Astrocyte (in vitro differentiated cells and primary cell): Measurements from ENCODE around the gene ZCCHC24. TPM values are rescaled to one million over a fixed set of nuclear protein-coding genes. Genes with fewer than 3 reads are reported as not detected.

Experiments used
- DNase-seq: peaks from one replicate; pipeline ENCODE4 v3.0.0-alpha.2; 2010; ENCODE audit warnings: low read depth
- FAIRE-seq: peaks from 2 replicates; lab custom pipeline; 2011; peaks lifted over from hg19 to GRCh38; lab: Jason Lieb, UNC
- H2AFZ ChIP-seq: 2 replicates; pipeline ENCODE4 v1.6.0; 2012; ENCODE audit warnings: low read depth, low read length, inconsistent platforms
- H3K27ac ChIP-seq: 2 replicates; pipeline ENCODE4 v1.5.1; 2011; ENCODE audit warnings: low read depth, low read length, inconsistent platforms
- H3K27me3 ChIP-seq: 2 replicates; pipeline ENCODE4 v1.6.0; 2011; ENCODE audit warnings: low read length, inconsistent platforms; ENCODE audit not compliant: insufficient read depth
- H3K36me3 ChIP-seq: 2 replicates; pipeline ENCODE4 v1.5.1; 2011; ENCODE audit warnings: low read length, inconsistent platforms; ENCODE audit not compliant: insufficient read depth
- H3K4me1 ChIP-seq: 2 replicates; pipeline ENCODE4 v1.5.1; 2011; ENCODE audit warnings: low read length, inconsistent platforms; ENCODE audit not compliant: insufficient read depth
- H3K4me2 ChIP-seq: 2 replicates; pipeline ENCODE4 v1.6.0; 2012; ENCODE audit warnings: low read length, inconsistent platforms
- H3K4me3 ChIP-seq: 2 replicates; pipeline ENCODE4 v1.5.1; 2011; ENCODE audit warnings: low read depth, mild to moderate bottlenecking, low read length, inconsistent platforms; ENCODE audit not compliant: insufficient read depth
- H3K79me2 ChIP-seq: 2 replicates; pipeline ENCODE4 v1.6.0; 2012; ENCODE audit warnings: mild to moderate bottlenecking, low read length, inconsistent platforms; ENCODE audit not compliant: insufficient read depth
- H3K9ac ChIP-seq: 2 replicates; pipeline ENCODE4 v1.6.0; 2012; ENCODE audit warnings: mild to moderate bottlenecking, low read length, inconsistent platforms
- H3K9me3 ChIP-seq: 2 replicates; pipeline ENCODE4 v1.5.1; 2012; ENCODE audit warnings: low read depth, mild to moderate bottlenecking, low read length, inconsistent platforms; ENCODE audit not compliant: insufficient read depth
- H4K20me1 ChIP-seq: 2 replicates; pipeline ENCODE4 v1.6.0; 2012; ENCODE audit warnings: low read length, inconsistent platforms; ENCODE audit not compliant: insufficient read depth
- H3K27ac Mint-ChIP-seq: one replicate; pipeline ENCODE4 v1.8.0; 2021; ENCODE audit warnings: mild to moderate bottlenecking, mixed read lengths; ENCODE audit not compliant: unreplicated experiment
- H3K27me3 Mint-ChIP-seq: one replicate; pipeline ENCODE4 v1.8.0; 2021; ENCODE audit warnings: low read depth, mixed read lengths; ENCODE audit not compliant: unreplicated experiment
- H3K36me3 Mint-ChIP-seq: one replicate; pipeline ENCODE4 v1.8.0; 2021; ENCODE audit warnings: low read depth, mixed read lengths; ENCODE audit not compliant: unreplicated experiment
- H3K4me1 Mint-ChIP-seq: one replicate; pipeline ENCODE4 v1.8.0; 2021; ENCODE audit warnings: low read depth, mixed read lengths; ENCODE audit not compliant: unreplicated experiment
- H3K4me3 Mint-ChIP-seq: one replicate; pipeline ENCODE4 v1.8.0; 2021; ENCODE audit warnings: mild to moderate bottlenecking, moderate library complexity, mixed read lengths; ENCODE audit not compliant: unreplicated experiment
- H3K9me3 Mint-ChIP-seq: one replicate; pipeline ENCODE4 v1.8.0; 2021; ENCODE audit warnings: mild to moderate bottlenecking, mixed read lengths; ENCODE audit not compliant: unreplicated experiment
- EZH2 ChIP-seq: IDR thresholded peaks from 2 replicates; pipeline ENCODE4 v1.6.1; 2012; ENCODE audit warnings: mild to moderate bottlenecking, low read length, inconsistent platforms; ENCODE audit not compliant: insufficient read depth
- total RNA-seq: library from RNA; stranded (reverse); gene quantifications from 2 replicates; pipeline ENCODE4 v1.2.1, GENCODE V29; 2021
- TF ChIP-seq, protein P1 (sequence below): IDR thresholded peaks from 2 replicates; pipeline ENCODE4 v1.5.1; 2011; ENCODE audit warnings: low read depth, mild to moderate bottlenecking, inconsistent platforms, low read length, moderate library complexity; ENCODE audit not compliant: insufficient read depth

Gene ZCCHC24
- total RNA-seq, 1 donor from 2014 or later, result 21.4 TPM

DNA sequence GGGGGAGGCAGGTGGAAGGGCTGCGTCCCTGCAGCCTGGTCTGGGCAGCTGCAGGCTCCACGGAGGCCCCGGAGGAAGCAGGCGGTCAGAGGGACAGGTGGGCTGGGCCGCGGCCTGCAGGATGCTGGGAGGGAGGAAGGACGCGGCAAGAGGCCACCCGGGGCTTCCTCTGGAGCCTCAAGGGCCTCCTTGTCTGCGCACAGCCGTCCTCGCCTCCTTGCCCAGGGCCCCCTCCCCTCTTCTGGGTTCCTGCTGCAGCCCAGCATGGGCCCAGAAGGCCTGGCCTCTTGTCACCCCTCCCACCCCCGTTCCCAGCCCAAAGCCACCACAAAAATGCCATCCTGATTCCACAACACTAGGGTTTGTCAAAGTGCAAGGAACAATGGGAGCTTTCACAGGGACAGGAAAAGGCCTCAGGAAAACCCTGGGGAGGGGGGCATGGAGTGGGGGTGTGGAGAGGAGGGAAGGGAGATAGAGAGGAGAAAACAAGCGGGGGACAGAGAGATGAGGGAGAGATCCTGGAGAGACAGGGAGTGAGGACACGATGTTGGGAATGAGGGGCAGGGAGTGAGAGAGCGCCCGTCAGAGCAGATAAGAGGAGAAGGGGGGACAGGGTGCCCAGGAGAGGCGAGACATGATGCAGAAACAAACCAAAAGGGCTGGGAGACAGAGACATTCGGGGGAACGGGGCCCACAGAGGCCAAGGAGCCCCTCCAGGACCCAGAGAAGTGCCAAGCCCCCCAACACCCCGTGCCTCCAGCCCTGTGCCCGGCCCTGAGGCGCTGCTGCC lies 41.8 kb downstream of the ZCCHC24 start:
- no peaks in the 10 kb centered on the region for H3K9me3 Mint-ChIP-seq
- H3K27ac Mint-ChIP-seq, result no peak overlapping the region
- no peak overlapping the region for H3K4me3 Mint-ChIP-seq
- Histone ChIP-seq H3K9ac (peak overlapping the region; percentile 58), H3K27me3 (no peaks in the 10 kb centered on the region), H3K9me3 (no peaks in the 10 kb centered on the region), H4K20me1 (peaks cover 51% of the 10 kb centered on the region), H2AFZ (no peak overlapping the region), H3K4me2 (peak overlapping the region; percentile 74), H3K27ac (peak overlapping the region; percentile 64), H3K4me1 (peaks cover 68% of the 10 kb centered on the region), H3K36me3 (no peaks in the 10 kb centered on the region), H3K79me2 (peaks cover 18% of the 10 kb centered on the region), H3K4me3 (no peak overlapping the region)
- peaks cover 7% of the 10 kb centered on the region for H3K36me3 Mint-ChIP-seq
- H3K27me3 Mint-ChIP-seq, result peaks cover 2% of the 10 kb centered on the region
- FAIRE-seq (no peak), DNase-seq (peak; percentile 42)
- no peak for TF ChIP-seq EZH2
- TF ChIP-seq, protein P1, sequence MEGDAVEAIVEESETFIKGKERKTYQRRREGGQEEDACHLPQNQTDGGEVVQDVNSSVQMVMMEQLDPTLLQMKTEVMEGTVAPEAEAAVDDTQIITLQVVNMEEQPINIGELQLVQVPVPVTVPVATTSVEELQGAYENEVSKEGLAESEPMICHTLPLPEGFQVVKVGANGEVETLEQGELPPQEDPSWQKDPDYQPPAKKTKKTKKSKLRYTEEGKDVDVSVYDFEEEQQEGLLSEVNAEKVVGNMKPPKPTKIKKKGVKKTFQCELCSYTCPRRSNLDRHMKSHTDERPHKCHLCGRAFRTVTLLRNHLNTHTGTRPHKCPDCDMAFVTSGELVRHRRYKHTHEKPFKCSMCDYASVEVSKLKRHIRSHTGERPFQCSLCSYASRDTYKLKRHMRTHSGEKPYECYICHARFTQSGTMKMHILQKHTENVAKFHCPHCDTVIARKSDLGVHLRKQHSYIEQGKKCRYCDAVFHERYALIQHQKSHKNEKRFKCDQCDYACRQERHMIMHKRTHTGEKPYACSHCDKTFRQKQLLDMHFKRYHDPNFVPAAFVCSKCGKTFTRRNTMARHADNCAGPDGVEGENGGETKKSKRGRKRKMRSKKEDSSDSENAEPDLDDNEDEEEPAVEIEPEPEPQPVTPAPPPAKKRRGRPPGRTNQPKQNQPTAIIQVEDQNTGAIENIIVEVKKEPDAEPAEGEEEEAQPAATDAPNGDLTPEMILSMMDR, result no peak
- H3K4me1 Mint-ChIP-seq, result peaks cover 40% of the 10 kb centered on the region

DNA sequence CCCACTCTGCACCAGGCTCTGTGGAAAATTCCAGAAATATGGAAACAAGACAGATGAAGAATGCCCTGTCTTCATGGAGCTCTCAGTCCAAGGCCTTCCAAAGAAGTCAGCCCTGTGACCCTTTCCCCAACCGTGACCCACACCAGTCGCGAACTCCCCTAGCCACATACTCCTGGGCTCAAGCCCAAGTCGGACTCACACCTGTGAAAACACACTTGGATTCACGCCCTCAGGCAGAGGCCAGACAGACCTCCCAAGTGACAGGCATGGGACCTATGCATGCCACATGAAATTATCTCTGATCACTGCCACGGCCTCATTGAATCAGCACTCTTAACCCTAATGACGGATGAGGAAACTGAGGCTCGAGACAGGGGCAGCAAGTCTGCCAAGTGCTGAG lies 42.5 kb downstream of the ZCCHC24 start:
- H2AFZ ChIP-seq, result no peak overlapping the region
- peaks cover 44% of the 10 kb centered on the region for H4K20me1 ChIP-seq
- peaks cover 23% of the 10 kb centered on the region for H3K79me2 ChIP-seq
- H3K27ac Mint-ChIP-seq, result peak overlapping the region; percentile 38
- TF ChIP-seq EZH2, result no peak
- TF ChIP-seq, protein P1, result no peak
- H3K27me3 ChIP-seq, result no peaks in the 10 kb centered on the region
- peaks cover 40% of the 10 kb centered on the region for H3K4me1 Mint-ChIP-seq
- no peaks in the 10 kb centered on the region for H3K9me3 ChIP-seq
- peaks cover 8% of the 10 kb centered on the region for H3K36me3 Mint-ChIP-seq
- H3K4me1 ChIP-seq, result peaks cover 71% of the 10 kb centered on the region
- DNase-seq, result no peak
- H3K4me2 ChIP-seq, result peak overlapping the region; percentile 74
- no peaks in the 10 kb centered on the region for H3K9me3 Mint-ChIP-seq
- H3K9ac ChIP-seq, result peak overlapping the region; percentile 58
- H3K4me3 ChIP-seq, result no peak overlapping the region
- H3K27ac ChIP-seq, result no peak overlapping the region
- H3K36me3 ChIP-seq, result no peaks in the 10 kb centered on the region
- no peaks in the 10 kb centered on the region for H3K27me3 Mint-ChIP-seq
- FAIRE-seq, result no peak
- peak overlapping the region; percentile 57 for H3K4me3 Mint-ChIP-seq

DNA sequence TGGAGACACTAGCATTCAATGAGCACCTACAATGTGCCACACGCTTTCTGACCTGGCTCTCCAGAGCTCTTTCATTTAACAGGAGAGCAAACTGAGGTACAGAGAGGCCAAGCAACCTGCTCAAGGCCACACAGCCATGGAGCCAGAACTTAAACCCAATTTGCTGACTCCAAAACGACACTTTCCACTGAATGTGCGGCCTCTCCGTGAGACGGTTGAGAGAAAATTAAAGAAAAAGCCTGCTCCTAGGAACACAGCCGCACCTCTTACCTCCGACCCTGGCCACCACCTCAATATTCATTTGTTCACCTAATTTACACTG lies 42.8 kb downstream of the ZCCHC24 start:
- no peaks in the 10 kb centered on the region for H3K27me3 ChIP-seq
- TF ChIP-seq EZH2, result no peak
- TF ChIP-seq, protein P1, result no peak
- H3K9ac ChIP-seq, result no peak overlapping the region
- H3K9me3 ChIP-seq, result no peaks in the 10 kb centered on the region
- H3K4me1 ChIP-seq, result peaks cover 69% of the 10 kb centered on the region
- peaks cover 41% of the 10 kb centered on the region for H4K20me1 ChIP-seq
- H3K27ac ChIP-seq, result no peak overlapping the region
- Mint-ChIP-seq H3K27me3 (no peaks in the 10 kb centered on the region), H3K4me1 (peaks cover 43% of the 10 kb centered on the region), H3K9me3 (no peaks in the 10 kb centered on the region), H3K36me3 (peaks cover 9% of the 10 kb centered on the region), H3K4me3 (no peak overlapping the region), H3K27ac (peak overlapping the region; percentile 38)
- H3K79me2 ChIP-seq, result peaks cover 23% of the 10 kb centered on the region
- H3K4me3 ChIP-seq, result no peak overlapping the region
- H3K4me2 ChIP-seq, result peak overlapping the region; percentile 74
- no peak overlapping the region for H2AFZ ChIP-seq
- FAIRE-seq (no peak), DNase-seq (no peak)
- no peaks in the 10 kb centered on the region for H3K36me3 ChIP-seq
